ENCODE results near the gene SPSB1.
"Not testable (repeated sequence)": the region's sequence is repeated elsewhere in the genome, so short reads cannot be mapped to it uniquely, and the experiment has no call there.

SPSB1 gene

DNA sequence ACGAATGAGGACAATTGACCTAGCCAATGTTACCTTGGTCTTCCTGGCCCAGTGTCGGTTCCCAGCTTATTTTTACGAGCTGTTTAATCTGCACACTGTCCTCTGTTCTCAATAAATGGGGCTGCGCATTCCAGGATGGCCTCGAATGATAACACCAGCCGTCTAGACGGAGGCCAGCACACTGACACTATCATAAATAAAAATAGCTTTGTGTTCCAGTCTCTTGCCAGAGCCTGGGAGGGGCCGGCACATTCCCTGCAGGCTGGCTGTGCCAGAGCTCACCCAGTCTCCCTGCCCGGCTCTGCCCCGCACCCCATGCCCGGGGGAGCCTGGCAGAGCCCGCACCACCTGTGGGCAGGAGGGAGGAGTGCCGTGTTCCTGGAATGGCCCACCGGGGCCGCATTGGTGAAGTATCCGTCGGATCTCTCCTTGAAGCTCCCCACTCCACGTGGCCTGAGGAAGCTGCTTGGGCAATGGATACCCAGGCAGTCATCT lies 92.1 kb downstream of the SPSB1 start:
- no peak for DNase-seq (ENCODE audit: low spot score)
- H3K27ac ChIP-seq (ENCODE audit: poor library complexity, severe bottlenecking), result no peak overlapping the region
- no peaks in the 10 kb centered on the region for H3K27me3 ChIP-seq (ENCODE audit: insufficient read depth, poor library complexity, severe bottlenecking)

GRCh38 chr1:9385392-9385791 lies 92.7 kb downstream of the SPSB1 start:
- not testable (repeated sequence) for DNase-seq (ENCODE audit: low spot score); ATAC-seq (ENCODE audit: low read depth); H3K4me1 ChIP-seq (ENCODE audit: insufficient read depth, poor library complexity, severe bottlenecking); H3K27ac ChIP-seq (ENCODE audit: poor library complexity, severe bottlenecking); H3K9me3 ChIP-seq (ENCODE audit: severe bottlenecking); H3K36me3 ChIP-seq (ENCODE audit: low read depth); H3K27me3 ChIP-seq (ENCODE audit: insufficient read depth, poor library complexity, severe bottlenecking); H3K4me3 ChIP-seq (ENCODE audit: severe bottlenecking)

More for the DNA sequence above, 92.1 kb downstream of the SPSB1 start:
- Histone ChIP-seq H3K9me3 (ENCODE audit: severe bottlenecking) (no peaks in the 10 kb centered on the region), H3K36me3 (ENCODE audit: low read depth) (no peaks in the 10 kb centered on the region), H3K4me3 (ENCODE audit: severe bottlenecking) (no peak overlapping the region), H3K4me1 (ENCODE audit: insufficient read depth, poor library complexity, severe bottlenecking) (peaks cover 6% of the 10 kb centered on the region)
- TF ChIP-seq CTCF (IDR thresholded peaks at IDR 0.05; ENCODE audit: poor library complexity, severe bottlenecking), result no peak
- peak; percentile 35; the same call in 2 of the 3 replicates for ATAC-seq (ENCODE audit: low read depth)

GRCh38 chr1:9385801-9386573 lies 93.3 kb downstream of the SPSB1 start:
- DNase-seq (ENCODE audit: low spot score) (no peak), ATAC-seq (ENCODE audit: low read depth) (no peak)
- no peak for TF ChIP-seq CTCF (IDR thresholded peaks at IDR 0.05; ENCODE audit: poor library complexity, severe bottlenecking)
- Histone ChIP-seq H3K4me3 (ENCODE audit: severe bottlenecking) (no peak overlapping the region), H3K9me3 (ENCODE audit: severe bottlenecking) (no peaks in the 10 kb centered on the region), H3K27me3 (ENCODE audit: insufficient read depth, poor library complexity, severe bottlenecking) (no peaks in the 10 kb centered on the region), H3K4me1 (ENCODE audit: insufficient read depth, poor library complexity, severe bottlenecking) (peaks cover 6% of the 10 kb centered on the region), H3K27ac (ENCODE audit: poor library complexity, severe bottlenecking) (no peak overlapping the region), H3K36me3 (ENCODE audit: low read depth) (no peaks in the 10 kb centered on the region)

- Histone ChIP-seq H3K36me3 (ENCODE audit: low read depth) (no peaks in the 10 kb centered on the region), H3K4me3 (ENCODE audit: severe bottlenecking) (no peak overlapping the region), H3K9me3 (ENCODE audit: severe bottlenecking) (no peaks in the 10 kb centered on the region), H3K27ac (ENCODE audit: poor library complexity, severe bottlenecking) (no peak overlapping the region), H3K4me1 (ENCODE audit: insufficient read depth, poor library complexity, severe bottlenecking) (peaks cover 6% of the 10 kb centered on the region), H3K27me3 (ENCODE audit: insufficient read depth, poor library complexity, severe bottlenecking) (no peaks in the 10 kb centered on the region)
- ATAC-seq (ENCODE audit: low read depth) (peak; percentile 49; the same call in 2 of the 3 replicates), DNase-seq (ENCODE audit: low spot score) (no peak)
- no peak for TF ChIP-seq CTCF (IDR thresholded peaks at IDR 0.05; ENCODE audit: poor library complexity, severe bottlenecking)
Observed at GRCh38 chr1:9388335-9389180, 95.9 kb downstream of the SPSB1 start.

DNA sequence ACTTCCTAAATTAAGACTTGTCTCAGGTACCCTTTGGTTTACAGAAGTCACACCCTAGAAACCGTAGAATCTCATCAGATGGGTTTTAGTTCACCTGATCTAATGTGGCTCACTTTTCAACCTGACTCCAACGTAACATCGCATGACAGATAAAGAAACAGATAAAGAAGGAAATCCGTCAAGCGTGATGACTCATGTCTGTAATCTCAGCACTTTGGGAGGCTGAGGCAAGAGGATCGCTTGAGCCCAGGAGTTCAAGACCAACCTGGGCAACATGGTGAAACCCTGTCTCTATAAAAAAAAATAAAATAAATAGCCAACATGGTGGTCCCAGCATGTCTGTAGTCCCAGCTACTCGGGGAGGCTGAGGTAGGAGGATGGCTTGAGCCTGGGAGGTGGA lies 97.3 kb downstream of the SPSB1 start:
- Histone ChIP-seq H3K36me3 (ENCODE audit: low read depth) (no peaks in the 10 kb centered on the region), H3K27me3 (ENCODE audit: insufficient read depth, poor library complexity, severe bottlenecking) (no peaks in the 10 kb centered on the region), H3K4me1 (ENCODE audit: insufficient read depth, poor library complexity, severe bottlenecking) (peaks cover 3% of the 10 kb centered on the region), H3K27ac (ENCODE audit: poor library complexity, severe bottlenecking) (no peak overlapping the region), H3K4me3 (ENCODE audit: severe bottlenecking) (no peak overlapping the region), H3K9me3 (ENCODE audit: severe bottlenecking) (no peaks in the 10 kb centered on the region)
- no peak for DNase-seq (ENCODE audit: low spot score)
- ATAC-seq (ENCODE audit: low read depth), result no peak
- no peak for TF ChIP-seq CTCF (IDR thresholded peaks at IDR 0.05; ENCODE audit: poor library complexity, severe bottlenecking)
